IMR-90 (cell line): Measurements from ENCODE around the gene KBTBD12. TPM values are rescaled to one million over a fixed set of nuclear protein-coding genes. Genes with fewer than 3 reads are reported as not detected.

Source experiments
- ATAC-seq: fragments of 200-7000 bp; cut with Tn5 transposase; 2 replicates; pipeline ENCODE4 v1.9.1; 2020; ENCODE audit warnings: low read depth, mild to moderate bottlenecking, moderate library complexity
- BruUV-seq: library from RNA; stranded (reverse); fragments of 400-500 nt; replicated peaks from 2 replicates; lab custom pipeline; 2021; lab: Mats Ljungman, UMichigan
- CTCF ChIA-PET: fragments of 300-600 bp; formaldehyde crosslinking; extraction: SDS; loops from one replicate; lab custom pipeline; 2021; ENCODE audit warnings: antibody characterized with exemption; lab: Yijun Ruan, JAX
- POLR2A ChIA-PET: fragments of 300-600 bp; sonication (Branson Sonifier 250); formaldehyde crosslinking; loops from one replicate; lab custom pipeline; 2022; ENCODE audit warnings: antibody characterized with exemption; ENCODE audit not compliant: unreplicated experiment; lab: Charles Lee
- DNase-seq: peaks from one replicate; pipeline ENCODE4 v3.0.0; 2013
- H2AFZ ChIP-seq: replicated peaks from 2 replicates; pipeline ENCODE3; 2013; ENCODE audit warnings: low read length, mild to moderate bottlenecking; ENCODE audit not compliant: poor library complexity
- H2AK5ac ChIP-seq: 2 replicates; pipeline ENCODE4 v1.6.1; 2013; ENCODE audit warnings: low read depth, low read length, inconsistent platforms
- H2AK9ac ChIP-seq: replicated peaks from 2 replicates; pipeline ENCODE3; 2013; ENCODE audit warnings: mild to moderate bottlenecking, low read depth, low read length, moderate library complexity; ENCODE audit not compliant: poor library complexity
- H2BK120ac ChIP-seq: 2 replicates; pipeline ENCODE4 v1.6.1; 2013; ENCODE audit warnings: low read depth, low read length, inconsistent platforms
- H2BK15ac ChIP-seq: 3 replicates; pipeline ENCODE4 v1.6.1; 2013; ENCODE audit warnings: low read depth, low read length, inconsistent platforms
- H2BK20ac ChIP-seq: 2 replicates; pipeline ENCODE4 v1.6.1; 2013; ENCODE audit warnings: low read depth, mild to moderate bottlenecking, inconsistent platforms, low read length, moderate library complexity
- H2BK5ac ChIP-seq: 2 replicates; pipeline ENCODE4 v1.6.1; 2013; ENCODE audit warnings: mild to moderate bottlenecking, low read depth, low read length, inconsistent platforms; ENCODE audit not compliant: poor library complexity, severe bottlenecking
- H3K14ac ChIP-seq: replicated peaks from 2 replicates; pipeline ENCODE4 v1.6.1; 2013; ENCODE audit warnings: low read depth, low read length, inconsistent platforms
- H3K18ac ChIP-seq: 2 replicates; pipeline ENCODE4 v1.6.1; 2013; ENCODE audit warnings: low read depth, low read length, control low read depth
- H3K23ac ChIP-seq: 2 replicates; pipeline ENCODE4 v1.6.1; 2013; ENCODE audit warnings: low read depth, low read length, inconsistent platforms
- H3K27ac ChIP-seq: 2 replicates; pipeline ENCODE4 v1.5.1; 2013; ENCODE audit warnings: mild to moderate bottlenecking, control low read depth, low read length; ENCODE audit not compliant: insufficient read depth
- H3K27me3 ChIP-seq: 2 replicates; pipeline ENCODE4 v1.6.1; 2013; ENCODE audit warnings: low read length; ENCODE audit not compliant: control insufficient read depth, insufficient read depth
- H3K36me3 ChIP-seq: 2 replicates; pipeline ENCODE4 v1.6.1; 2013; ENCODE audit warnings: low read length, mixed read lengths; ENCODE audit not compliant: control insufficient read depth, insufficient read depth
- H3K4ac ChIP-seq: 2 replicates; pipeline ENCODE4 v1.6.1; 2013; ENCODE audit warnings: low read depth, low read length, inconsistent platforms
- H3K4me1 ChIP-seq: 2 replicates; pipeline ENCODE4 v1.6.1; 2013; ENCODE audit warnings: low read length, mixed read lengths; ENCODE audit not compliant: control insufficient read depth, insufficient read depth
- H3K4me2 ChIP-seq: 2 replicates; pipeline ENCODE4 v1.6.1; 2013; ENCODE audit warnings: low read depth, mild to moderate bottlenecking, control low read depth, low read length, moderate library complexity
- H3K4me3 ChIP-seq: 2 replicates; pipeline ENCODE4 v1.5.1; 2013; ENCODE audit warnings: low read depth, mild to moderate bottlenecking, control low read depth, low read length, moderate library complexity; ENCODE audit not compliant: insufficient read depth
- H3K56ac ChIP-seq: 2 replicates; pipeline ENCODE4 v1.6.1; 2013; ENCODE audit warnings: low read length, inconsistent platforms; ENCODE audit not compliant: insufficient read depth; ENCODE audit errors: extremely low read depth
- H3K79me1 ChIP-seq, 2 experiments: 2 replicates each; pipeline ENCODE4 v1.6.1; 2013; ENCODE audit warnings: low read length in 2 of 2, inconsistent platforms in 1 of 2, low read depth in 1 of 2
- H3K9ac ChIP-seq: 2 replicates; pipeline ENCODE4 v1.6.1; 2013; ENCODE audit warnings: low read depth, low read length, control low read depth
- H3K9me1 ChIP-seq: 2 replicates; pipeline ENCODE4 v1.6.1; 2013; ENCODE audit warnings: low read length, inconsistent platforms; ENCODE audit not compliant: insufficient read depth
- H3K9me3 ChIP-seq: 2 replicates; pipeline ENCODE4 v1.6.1; 2013; ENCODE audit warnings: low read length; ENCODE audit not compliant: control insufficient read depth, insufficient read depth
- H4K20me1 ChIP-seq: 2 replicates; pipeline ENCODE4 v1.6.1; 2013; ENCODE audit warnings: low read length, inconsistent platforms; ENCODE audit not compliant: insufficient read depth
- H4K5ac ChIP-seq: 2 replicates; pipeline ENCODE4 v1.6.1; 2013; ENCODE audit warnings: mild to moderate bottlenecking, low read depth, low read length, control low read depth
- H4K8ac ChIP-seq, 2 experiments: 2 replicates each; pipeline ENCODE4 v1.6.1; 2013; ENCODE audit warnings: low read depth in 2 of 2, low read length in 2 of 2, control low read depth in 1 of 2, inconsistent platforms in 1 of 2
- H4K91ac ChIP-seq: 2 replicates; pipeline ENCODE4 v1.6.1; 2013; ENCODE audit warnings: low read depth, low read length, inconsistent platforms; ENCODE audit not compliant: insufficient read depth
- BHLHE40 ChIP-seq: fragments of 150-350 bp; IDR thresholded peaks from 2 replicates; pipeline ENCODE4 v1.6.1; 2016; ENCODE audit warnings: mild to moderate bottlenecking, low read depth, low read length
- CEBPB ChIP-seq: IDR thresholded peaks from 2 replicates; pipeline ENCODE4 v1.6.1; 2012; ENCODE audit warnings: low read depth, low read length, improper control_type of control experiment
- CHD1 ChIP-seq: IDR thresholded peaks from 2 replicates; pipeline ENCODE4 v1.6.1; 2012; ENCODE audit warnings: low read depth, low read length, improper control_type of control experiment
- ELK1 ChIP-seq: fragments of 150-350 bp; IDR thresholded peaks from 2 replicates; pipeline ENCODE4 v1.6.1; 2016; ENCODE audit warnings: low read depth, mild to moderate bottlenecking, low read length, moderate library complexity, borderline replicate concordance
- FOS ChIP-seq: fragments of 150-350 bp; IDR thresholded peaks from 2 replicates; pipeline ENCODE4 v1.6.1; 2016; ENCODE audit warnings: low read depth, low read length
- MAFK ChIP-seq: IDR thresholded peaks from 2 replicates; pipeline ENCODE4 v1.6.1; 2012; ENCODE audit warnings: low read depth, low read length, improper control_type of control experiment
- MAZ ChIP-seq: IDR thresholded peaks from 2 replicates; pipeline ENCODE4 v1.6.1; 2012; ENCODE audit warnings: low read depth, mild to moderate bottlenecking, low read length, improper control_type of control experiment, moderate library complexity, borderline replicate concordance
- MXI1 ChIP-seq: IDR thresholded peaks from 2 replicates; pipeline ENCODE4 v1.6.1; 2012; ENCODE audit warnings: low read depth, mild to moderate bottlenecking, low read length, moderate library complexity, borderline replicate concordance
- NFE2L2 ChIP-seq: fragments of 150-350 bp; IDR thresholded peaks from 2 replicates; pipeline ENCODE4 v1.6.1; 2016; ENCODE audit warnings: low read depth, mild to moderate bottlenecking, low read length
- POLR2A ChIP-seq: IDR thresholded peaks from 2 replicates; pipeline ENCODE4 v1.6.1; 2012; ENCODE audit warnings: mild to moderate bottlenecking, low read depth, low read length
- RAD21 ChIP-seq: IDR thresholded peaks from 2 replicates; pipeline ENCODE4 v1.6.1; 2012; ENCODE audit warnings: low read length, improper control_type of control experiment
- RCOR1 ChIP-seq: IDR thresholded peaks from 2 replicates; pipeline ENCODE4 v1.6.1; 2012; ENCODE audit warnings: mild to moderate bottlenecking, low read length, improper control_type of control experiment; ENCODE audit not compliant: insufficient replicate concordance
- RFX5 ChIP-seq: IDR thresholded peaks from 2 replicates; pipeline ENCODE4 v1.8.0; 2012; ENCODE audit warnings: low read depth, mild to moderate bottlenecking, low read length, moderate library complexity
- SMC3 ChIP-seq: fragments of 150-350 bp; IDR thresholded peaks from 2 replicates; pipeline ENCODE4 v1.6.1; 2016; ENCODE audit warnings: low read depth, mild to moderate bottlenecking, antibody characterized with exemption, low read length, moderate library complexity
- USF2 ChIP-seq: fragments of 150-350 bp; IDR thresholded peaks from 2 replicates; pipeline ENCODE4 v1.6.1; 2017; ENCODE audit warnings: mild to moderate bottlenecking, antibody characterized with exemption, low read length, low read depth
- WGBS, 2 experiments: methylation state at CpG; one replicate each; pipeline versions ENCODE4 v1.1.5 to v1.1.7; 2013; ENCODE audit warnings: missing lambda C conversion rate in 2 of 2; ENCODE audit not compliant: insufficient read length in 1 of 2; ENCODE audit errors: extremely low coverage in 2 of 2; 5-methylcytosine and 5-hydroxymethylcytosine counted together
- dilution Hi-C: fragments of 300-500 bp; cut with HindIII; formaldehyde crosslinking; loops from one replicate; pipeline ENCODE4 v1.14.3; 2018; ENCODE audit warnings: low sequenced_read_pairs; ENCODE audit not compliant: unreplicated experiment
- in situ Hi-C: fragments of 300-500 bp; cut with MboI; formaldehyde crosslinking; loops from 3 replicates; pipeline ENCODE4 v1.14.3; 2019; ENCODE audit warnings: low sequenced_read_pairs, inconsistent platforms, mixed read lengths
- intact Hi-C: fragments of 100-400 bp; cut with micrococcal nuclease; formaldehyde crosslinking; loops from 2 replicates; pipeline ENCODE4 v1.10.0; 2022
- polyA plus RNA-seq, 3 experiments: library from polyadenylated mRNA; depleted of rRNA; stranded (reverse); fragments of >200 nt; gene quantifications; 2 replicates each; pipeline ENCODE4 v1.2.3, GENCODE V29; 2012; ENCODE audit warnings: low replicate concordance in 1 of 3
- total RNA-seq: library from RNA; depleted of rRNA; stranded (reverse); fragments of >200 nt; gene quantifications from 2 replicates; pipeline ENCODE4 v1.2.3, GENCODE V29; 2012
- TF ChIP-seq, protein P1 (sequence below): conservative IDR thresholded peaks from 2 replicates; pipeline ENCODE4 v1.5.1; 2012; ENCODE audit warnings: mild to moderate bottlenecking, low read depth, low read length, improper control_type of control experiment

Gene KBTBD12
- total and polyA plus RNA-seq, 2 of the 4 experiments (the other 2 are of a cell fraction) = not detected

GRCh38 chr3:127991681-127992080, 76.6 kb downstream of the KBTBD12 start:
- no peak overlapping the region for H2BK15ac ChIP-seq
- no peak for TF ChIP-seq CHD1
- TF ChIP-seq NFE2L2 = no peak
- TF ChIP-seq, protein P1, sequence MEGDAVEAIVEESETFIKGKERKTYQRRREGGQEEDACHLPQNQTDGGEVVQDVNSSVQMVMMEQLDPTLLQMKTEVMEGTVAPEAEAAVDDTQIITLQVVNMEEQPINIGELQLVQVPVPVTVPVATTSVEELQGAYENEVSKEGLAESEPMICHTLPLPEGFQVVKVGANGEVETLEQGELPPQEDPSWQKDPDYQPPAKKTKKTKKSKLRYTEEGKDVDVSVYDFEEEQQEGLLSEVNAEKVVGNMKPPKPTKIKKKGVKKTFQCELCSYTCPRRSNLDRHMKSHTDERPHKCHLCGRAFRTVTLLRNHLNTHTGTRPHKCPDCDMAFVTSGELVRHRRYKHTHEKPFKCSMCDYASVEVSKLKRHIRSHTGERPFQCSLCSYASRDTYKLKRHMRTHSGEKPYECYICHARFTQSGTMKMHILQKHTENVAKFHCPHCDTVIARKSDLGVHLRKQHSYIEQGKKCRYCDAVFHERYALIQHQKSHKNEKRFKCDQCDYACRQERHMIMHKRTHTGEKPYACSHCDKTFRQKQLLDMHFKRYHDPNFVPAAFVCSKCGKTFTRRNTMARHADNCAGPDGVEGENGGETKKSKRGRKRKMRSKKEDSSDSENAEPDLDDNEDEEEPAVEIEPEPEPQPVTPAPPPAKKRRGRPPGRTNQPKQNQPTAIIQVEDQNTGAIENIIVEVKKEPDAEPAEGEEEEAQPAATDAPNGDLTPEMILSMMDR = no peak
- no peak for TF ChIP-seq POLR2A
- no peak for TF ChIP-seq SMC3
- TF ChIP-seq RCOR1 = no peak
- TF ChIP-seq BHLHE40 = no peak
- no peak for TF ChIP-seq CEBPB
- no peak for TF ChIP-seq ELK1
- TF ChIP-seq USF2 = no peak
- no peak for TF ChIP-seq RAD21
- no peak for TF ChIP-seq RFX5
- TF ChIP-seq MXI1 = no peak
- no peak for TF ChIP-seq MAFK
- no peak for TF ChIP-seq MAZ
- no peak for TF ChIP-seq FOS
- H4K5ac ChIP-seq = no peak overlapping the region
- H3K56ac ChIP-seq = no peak overlapping the region
- H2AK5ac ChIP-seq = no peak overlapping the region
- no peaks in the 10 kb centered on the region for H3K79me1 ChIP-seq
- BruUV-seq = no TSS peak
- H4K91ac ChIP-seq = no peak overlapping the region
- ChIA-PET CTCF (no interaction called here), POLR2A (no interaction called here)
- H3K9ac ChIP-seq = no peak overlapping the region
- intact Hi-C loops (no loop called here), dilution Hi-C loops (no loop called here), in situ Hi-C loops (no loop called here)
- WGBS, 2 experiments = 54% methylated on average over 2 of the region's 6 CpGs; no CpG with 5 or more reads in 1 of the 2 experiments
- no peak overlapping the region for H2BK5ac ChIP-seq
- H2AK9ac ChIP-seq = no peak overlapping the region
- H4K20me1 ChIP-seq = no peaks in the 10 kb centered on the region
- H3K36me3 ChIP-seq = no peaks in the 10 kb centered on the region
- no peak overlapping the region for H3K14ac ChIP-seq
- H3K4me2 ChIP-seq = no peak overlapping the region
- no peak overlapping the region for H2BK120ac ChIP-seq
- H3K18ac ChIP-seq = no peak overlapping the region
- no peak overlapping the region for H4K8ac ChIP-seq
- DNase-seq (no peak), ATAC-seq (no peak)
- H3K27ac ChIP-seq = no peak overlapping the region
- H3K4ac ChIP-seq = no peak overlapping the region
- no peaks in the 10 kb centered on the region for H3K4me1 ChIP-seq
- no peak overlapping the region for H3K23ac ChIP-seq
- H3K4me3 ChIP-seq = no peak overlapping the region
- no peak overlapping the region for H2AFZ ChIP-seq
- H2BK20ac ChIP-seq = no peak overlapping the region
- peaks cover 3% of the 10 kb centered on the region; the same call in 1 of the 2 replicates for H3K9me3 ChIP-seq
- no peaks in the 10 kb centered on the region for H3K9me1 ChIP-seq
- H3K27me3 ChIP-seq = peaks cover 33% of the 10 kb centered on the region
